ENCODE results near the gene CDC37L1.

Gene CDC37L1

GRCh38 chr9:4716163-4716562 lies 36.8 kb downstream of the CDC37L1 start:
- Histone ChIP-seq H3K9me3 (ENCODE audit: insufficient read depth, low read length) (no peaks in the 10 kb centered on the region), H3K36me3 (ENCODE audit: low read length) (peaks cover 43% of the 10 kb centered on the region), H4K20me1 (ENCODE audit: low read depth, low read length) (no peaks in the 10 kb centered on the region), H3F3A (ENCODE audit: insufficient read depth) (no peaks in the 10 kb centered on the region), H3K4me2 (ENCODE audit: low read depth, low read length, poor library complexity, severe bottlenecking) (no peak overlapping the region), H3K4me3 (ENCODE audit: insufficient read depth, low read length, poor library complexity, severe bottlenecking) (no peak overlapping the region), H3K27ac (ENCODE audit: low read depth, low read length) (no peak overlapping the region), H2AFZ (ENCODE audit: low read depth, low read length, severe bottlenecking) (no peak overlapping the region), H3K27me3 (ENCODE audit: low read length) (no peaks in the 10 kb centered on the region), H3K9ac (ENCODE audit: low read length) (no peak overlapping the region), H3K9me2 (replicated peaks; ENCODE audit: insufficient read depth, low read length) (no peaks in the 10 kb centered on the region), H3K79me2 (ENCODE audit: insufficient read depth, low read length) (no peaks in the 10 kb centered on the region)
- TF ChIP-seq, protein P1, sequence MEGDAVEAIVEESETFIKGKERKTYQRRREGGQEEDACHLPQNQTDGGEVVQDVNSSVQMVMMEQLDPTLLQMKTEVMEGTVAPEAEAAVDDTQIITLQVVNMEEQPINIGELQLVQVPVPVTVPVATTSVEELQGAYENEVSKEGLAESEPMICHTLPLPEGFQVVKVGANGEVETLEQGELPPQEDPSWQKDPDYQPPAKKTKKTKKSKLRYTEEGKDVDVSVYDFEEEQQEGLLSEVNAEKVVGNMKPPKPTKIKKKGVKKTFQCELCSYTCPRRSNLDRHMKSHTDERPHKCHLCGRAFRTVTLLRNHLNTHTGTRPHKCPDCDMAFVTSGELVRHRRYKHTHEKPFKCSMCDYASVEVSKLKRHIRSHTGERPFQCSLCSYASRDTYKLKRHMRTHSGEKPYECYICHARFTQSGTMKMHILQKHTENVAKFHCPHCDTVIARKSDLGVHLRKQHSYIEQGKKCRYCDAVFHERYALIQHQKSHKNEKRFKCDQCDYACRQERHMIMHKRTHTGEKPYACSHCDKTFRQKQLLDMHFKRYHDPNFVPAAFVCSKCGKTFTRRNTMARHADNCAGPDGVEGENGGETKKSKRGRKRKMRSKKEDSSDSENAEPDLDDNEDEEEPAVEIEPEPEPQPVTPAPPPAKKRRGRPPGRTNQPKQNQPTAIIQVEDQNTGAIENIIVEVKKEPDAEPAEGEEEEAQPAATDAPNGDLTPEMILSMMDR (IDR thresholded peaks at IDR 0.05; ENCODE audit: insufficient read depth, low read length, poor library complexity, severe bottlenecking), result no peak
- TF ChIP-seq EZH2phosphoT487 (conservative IDR thresholded peaks at IDR 0.05; ENCODE audit: low read length), result no peak

DNA sequence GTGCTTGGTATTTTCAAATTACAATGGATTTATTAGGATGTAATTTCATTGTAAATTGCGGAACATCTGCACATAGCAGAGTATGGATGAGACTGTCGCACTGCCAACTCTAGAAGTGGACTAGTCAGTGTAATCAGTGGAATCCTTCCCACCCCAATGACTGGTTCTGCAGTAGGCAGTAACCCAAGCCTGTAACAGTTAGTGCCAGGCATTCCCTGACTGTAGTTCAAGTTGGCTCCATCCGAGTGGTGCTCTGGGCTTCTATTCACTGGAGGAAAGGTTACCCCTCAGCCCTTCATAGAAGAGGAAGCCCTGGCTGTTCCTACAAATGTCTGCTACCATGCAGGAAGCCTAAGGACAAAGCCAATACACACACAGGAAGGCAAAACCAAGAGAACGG lies 38.4 kb downstream of the CDC37L1 start:
- no peak overlapping the region for H3K9ac ChIP-seq (ENCODE audit: low read length)
- no peaks in the 10 kb centered on the region for H3K27me3 ChIP-seq (ENCODE audit: low read length)
- no peaks in the 10 kb centered on the region for H3K9me3 ChIP-seq (ENCODE audit: insufficient read depth, low read length)
- no peak overlapping the region for H2AFZ ChIP-seq (ENCODE audit: low read depth, low read length, severe bottlenecking)
- H3K27ac ChIP-seq (ENCODE audit: low read depth, low read length), result no peak overlapping the region
- no peaks in the 10 kb centered on the region for H4K20me1 ChIP-seq (ENCODE audit: low read depth, low read length)
- no peak overlapping the region for H3K4me3 ChIP-seq (ENCODE audit: insufficient read depth, low read length, poor library complexity, severe bottlenecking)
- no peak for TF ChIP-seq EZH2phosphoT487 (conservative IDR thresholded peaks at IDR 0.05; ENCODE audit: low read length)
- TF ChIP-seq, protein P1 (IDR thresholded peaks at IDR 0.05; ENCODE audit: insufficient read depth, low read length, poor library complexity, severe bottlenecking), result no peak
- 0 out of 2 replicates have a peak, but pooled peaks cover 6% of the 10 kb centered on the region for H3K79me2 ChIP-seq (ENCODE audit: insufficient read depth, low read length)
- H3K9me2 ChIP-seq (replicated peaks; ENCODE audit: insufficient read depth, low read length), result no peaks in the 10 kb centered on the region
- H3K4me2 ChIP-seq (ENCODE audit: low read depth, low read length, poor library complexity, severe bottlenecking), result no peak overlapping the region
- H3F3A ChIP-seq (ENCODE audit: insufficient read depth), result no peaks in the 10 kb centered on the region
- peaks cover 30% of the 10 kb centered on the region for H3K36me3 ChIP-seq (ENCODE audit: low read length)

DNA sequence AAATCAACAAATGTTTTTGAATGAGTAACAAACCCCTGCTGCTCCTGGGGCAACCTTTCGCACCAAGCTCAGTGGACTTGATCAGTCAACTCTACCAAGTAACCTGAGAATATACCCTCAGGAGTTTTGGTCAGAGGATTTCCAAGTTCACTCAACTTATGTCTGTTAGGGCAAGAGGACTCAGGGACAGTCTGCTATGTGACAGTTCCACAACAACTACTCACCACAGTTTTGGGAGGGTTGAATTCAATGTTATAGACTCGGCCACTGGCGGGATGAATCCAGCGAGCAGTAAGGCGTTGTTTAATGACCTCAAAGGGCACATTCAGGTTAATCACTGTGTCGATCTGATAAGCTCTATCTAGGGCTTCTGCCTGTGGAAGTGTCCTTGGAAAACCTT lies 39.5 kb downstream of the CDC37L1 start:
- Histone ChIP-seq H3K4me2 (ENCODE audit: low read depth, low read length, poor library complexity, severe bottlenecking) (no peak overlapping the region), H3K4me3 (ENCODE audit: insufficient read depth, low read length, poor library complexity, severe bottlenecking) (no peak overlapping the region), H3K36me3 (ENCODE audit: low read length) (peaks cover 30% of the 10 kb centered on the region), H3F3A (ENCODE audit: insufficient read depth) (no peaks in the 10 kb centered on the region; the same call in 1 of the 2 replicates), H3K79me2 (ENCODE audit: insufficient read depth, low read length) (peaks cover 9% of the 10 kb centered on the region; the same call in 1 of the 2 replicates), H3K9ac (ENCODE audit: low read length) (no peak overlapping the region), H2AFZ (ENCODE audit: low read depth, low read length, severe bottlenecking) (no peak overlapping the region), H3K9me2 (replicated peaks; ENCODE audit: insufficient read depth, low read length) (no peaks in the 10 kb centered on the region), H4K20me1 (ENCODE audit: low read depth, low read length) (0 out of 2 replicates have a peak, but pooled peaks cover 4% of the 10 kb centered on the region), H3K27ac (ENCODE audit: low read depth, low read length) (no peak overlapping the region), H3K9me3 (ENCODE audit: insufficient read depth, low read length) (no peaks in the 10 kb centered on the region), H3K27me3 (ENCODE audit: low read length) (no peaks in the 10 kb centered on the region)
- no peak for TF ChIP-seq EZH2phosphoT487 (conservative IDR thresholded peaks at IDR 0.05; ENCODE audit: low read length)
- TF ChIP-seq, protein P1 (IDR thresholded peaks at IDR 0.05; ENCODE audit: insufficient read depth, low read length, poor library complexity, severe bottlenecking), result no peak
